Smooth muscle cell (in vitro differentiated cells): ENCODE results near the gene TMEM181. TPM values are rescaled to one million over a fixed set of nuclear protein-coding genes. Genes with fewer than 3 reads are reported as not detected.
A peak's percentile ranks its signal among the peaks of the same experiment; 100 is the strongest.

Experiments used
- DNase-seq: peaks from one replicate; lab custom pipeline; 2025; ENCODE audit not compliant: unreplicated experiment; lab: John Stamatoyannopoulos, UW
- H2AFZ ChIP-seq: fragments of 200-600 bp; sonication (generic); 2 replicates; pipeline ENCODE4 v1.6.0; 2016; ENCODE audit warnings: antibody characterized with exemption, low read depth, mild to moderate bottlenecking
- H3F3A ChIP-seq: fragments of 200-600 bp; sonication (generic); 2 replicates; pipeline ENCODE4 v1.6.0; 2017; ENCODE audit warnings: antibody characterized with exemption, low read depth
- H3K27ac ChIP-seq: fragments of 200-600 bp; sonication (generic); 2 replicates; pipeline ENCODE4 v1.5.1; 2016; ENCODE audit warnings: low read depth, mild to moderate bottlenecking
- H3K27me3 ChIP-seq: fragments of 200-600 bp; sonication (generic); 2 replicates; pipeline ENCODE4 v1.6.1; 2016; ENCODE audit warnings: low read depth, mild to moderate bottlenecking
- H3K36me3 ChIP-seq: fragments of 200-600 bp; sonication (generic); 2 replicates; pipeline ENCODE4 v1.5.1; 2016; ENCODE audit warnings: low read depth
- H3K4me1 ChIP-seq: fragments of 200-600 bp; sonication (generic); 2 replicates; pipeline ENCODE4 v1.5.1; 2016; ENCODE audit warnings: low read depth
- H3K4me2 ChIP-seq: fragments of 200-600 bp; sonication (generic); 2 replicates; pipeline ENCODE4 v1.6.0; 2016; ENCODE audit warnings: mild to moderate bottlenecking
- H3K4me3 ChIP-seq: fragments of 200-600 bp; sonication (generic); 2 replicates; pipeline ENCODE4 v1.5.1; 2016; ENCODE audit warnings: mild to moderate bottlenecking
- H3K79me2 ChIP-seq: fragments of 200-600 bp; sonication (generic); 2 replicates; pipeline ENCODE4 v1.6.0; 2016; ENCODE audit warnings: low read depth, mild to moderate bottlenecking
- H3K9ac ChIP-seq: fragments of 200-600 bp; sonication (generic); 2 replicates; pipeline ENCODE4 v1.6.0; 2016; ENCODE audit warnings: low read depth
- H3K9me3 ChIP-seq: fragments of 200-600 bp; sonication (generic); replicated peaks from 2 replicates; pipeline ENCODE4 v1.5.1; 2016; ENCODE audit warnings: low read depth
- H4K20me1 ChIP-seq: fragments of 200-600 bp; sonication (generic); 2 replicates; pipeline ENCODE4 v1.6.0; 2016; ENCODE audit warnings: low read depth
- WGBS: methylation state at CpG from one replicate; pipeline ENCODE4 v1.1.7; 2016; ENCODE audit warnings: low lambda C conversion rate; 5-methylcytosine and 5-hydroxymethylcytosine counted together
- polyA plus RNA-seq: library from polyadenylated mRNA; unstranded; fragments of >200 nt; fragmentation: Nextera tagmentation; extraction: Ambion mirVana; gene quantifications from 2 replicates; pipeline ENCODE4 v1.2.1, GENCODE V29; 2016
- total RNA-seq: library from RNA; depleted of rRNA; stranded (reverse); fragments of >200 nt; gene quantifications from 2 replicates; pipeline ENCODE4 v1.2.3, GENCODE V29; 2014
- TF ChIP-seq, protein P1 (sequence below): fragments of 200-600 bp; sonication (generic); IDR thresholded peaks from 2 replicates; pipeline ENCODE4 v1.5.1; 2017; ENCODE audit warnings: borderline replicate concordance, mild to moderate bottlenecking, antibody characterized with exemption; ENCODE audit not compliant: insufficient read depth, poor library complexity, severe bottlenecking

The TMEM181 gene, protein sequence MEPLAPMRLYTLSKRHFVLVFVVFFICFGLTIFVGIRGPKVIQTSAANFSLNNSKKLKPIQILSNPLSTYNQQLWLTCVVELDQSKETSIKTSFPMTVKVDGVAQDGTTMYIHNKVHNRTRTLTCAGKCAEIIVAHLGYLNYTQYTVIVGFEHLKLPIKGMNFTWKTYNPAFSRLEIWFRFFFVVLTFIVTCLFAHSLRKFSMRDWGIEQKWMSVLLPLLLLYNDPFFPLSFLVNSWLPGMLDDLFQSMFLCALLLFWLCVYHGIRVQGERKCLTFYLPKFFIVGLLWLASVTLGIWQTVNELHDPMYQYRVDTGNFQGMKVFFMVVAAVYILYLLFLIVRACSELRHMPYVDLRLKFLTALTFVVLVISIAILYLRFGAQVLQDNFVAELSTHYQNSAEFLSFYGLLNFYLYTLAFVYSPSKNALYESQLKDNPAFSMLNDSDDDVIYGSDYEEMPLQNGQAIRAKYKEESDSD
- total RNA-seq = 29.0 and 35.0 TPM in 2 replicates
- polyA plus RNA-seq = 15.1 and 15.3 TPM in 2 replicates

DNA sequence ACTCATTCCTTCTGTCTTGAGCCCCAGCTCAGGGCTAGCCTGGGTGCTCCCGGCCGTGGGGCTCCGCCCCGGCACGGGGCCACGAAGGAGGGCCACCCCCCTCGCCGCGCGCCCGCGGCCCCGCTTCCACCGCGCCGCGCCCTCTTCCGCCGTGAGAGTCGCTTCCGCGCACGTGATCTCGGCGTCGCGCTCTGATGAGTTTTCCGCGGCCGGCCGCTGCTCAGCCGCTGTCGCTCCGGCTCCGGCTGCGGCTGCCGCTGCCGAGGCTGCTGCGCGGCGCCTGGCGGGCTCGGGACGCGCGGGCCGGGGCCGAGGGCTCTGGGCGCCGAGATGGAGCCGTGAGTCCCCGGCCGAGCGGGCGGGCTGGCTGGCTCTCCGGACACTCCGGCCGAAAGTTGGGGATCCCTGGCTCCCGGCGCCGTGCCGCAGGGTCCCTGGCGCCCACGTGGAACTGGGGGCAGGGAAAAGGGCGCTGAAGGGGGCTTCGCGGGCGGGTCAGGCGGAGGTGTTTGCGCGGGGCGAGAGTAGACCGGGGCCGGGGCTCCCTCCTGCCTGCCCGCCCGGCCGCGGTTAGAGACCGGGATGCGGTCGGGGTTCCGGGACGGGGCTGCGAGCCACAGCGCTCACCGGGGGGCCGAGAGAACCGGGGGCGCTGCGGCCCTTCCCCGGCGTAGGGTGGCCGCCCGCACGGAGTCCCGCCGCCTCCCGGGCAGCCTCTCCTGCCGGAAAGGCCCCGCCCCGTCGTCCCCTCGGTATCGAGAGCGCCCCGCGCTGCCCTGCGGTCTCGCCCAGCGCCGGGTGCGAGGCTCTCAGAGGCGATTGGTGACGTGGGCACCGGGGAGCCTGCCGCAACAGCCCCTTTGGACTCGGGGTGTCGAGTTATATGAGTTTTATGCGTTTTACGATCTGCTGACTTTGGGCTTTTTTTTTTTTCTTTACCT is at the start of gene TMEM181:
TSS of gene TMEM181 (plus strand) at position 197 of the 941 bp plus-strand sequence. CDS start at position 331, 134 bp downstream.
- H3K4me3 ChIP-seq = peak within 1 kb of the TSS; percentile 91
- H3K27ac ChIP-seq = peak within 1 kb of the TSS; percentile 76
- H2AFZ ChIP-seq = peak within 1 kb of the TSS; percentile 92
- peaks cover 43% of the 10 kb centered on the region for H3K79me2 ChIP-seq
- H3K36me3 ChIP-seq = no peaks in the 10 kb centered on the region
- under 1% methylated on average over 77 of the region's 120 CpGs for WGBS
- no peaks in the 10 kb centered on the region for H3K27me3 ChIP-seq
- TF ChIP-seq, protein P1, sequence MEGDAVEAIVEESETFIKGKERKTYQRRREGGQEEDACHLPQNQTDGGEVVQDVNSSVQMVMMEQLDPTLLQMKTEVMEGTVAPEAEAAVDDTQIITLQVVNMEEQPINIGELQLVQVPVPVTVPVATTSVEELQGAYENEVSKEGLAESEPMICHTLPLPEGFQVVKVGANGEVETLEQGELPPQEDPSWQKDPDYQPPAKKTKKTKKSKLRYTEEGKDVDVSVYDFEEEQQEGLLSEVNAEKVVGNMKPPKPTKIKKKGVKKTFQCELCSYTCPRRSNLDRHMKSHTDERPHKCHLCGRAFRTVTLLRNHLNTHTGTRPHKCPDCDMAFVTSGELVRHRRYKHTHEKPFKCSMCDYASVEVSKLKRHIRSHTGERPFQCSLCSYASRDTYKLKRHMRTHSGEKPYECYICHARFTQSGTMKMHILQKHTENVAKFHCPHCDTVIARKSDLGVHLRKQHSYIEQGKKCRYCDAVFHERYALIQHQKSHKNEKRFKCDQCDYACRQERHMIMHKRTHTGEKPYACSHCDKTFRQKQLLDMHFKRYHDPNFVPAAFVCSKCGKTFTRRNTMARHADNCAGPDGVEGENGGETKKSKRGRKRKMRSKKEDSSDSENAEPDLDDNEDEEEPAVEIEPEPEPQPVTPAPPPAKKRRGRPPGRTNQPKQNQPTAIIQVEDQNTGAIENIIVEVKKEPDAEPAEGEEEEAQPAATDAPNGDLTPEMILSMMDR = no peak
- peaks cover 43% of the 10 kb centered on the region for H4K20me1 ChIP-seq
- H3K9ac ChIP-seq = peak within 1 kb of the TSS; percentile 95
- H3K4me1 ChIP-seq = peaks cover 8% of the 10 kb centered on the region
- DNase-seq = peak; percentile 44
- no peaks in the 10 kb centered on the region for H3F3A ChIP-seq
- H3K9me3 ChIP-seq = no peaks in the 10 kb centered on the region
- peak within 1 kb of the TSS; percentile 98 for H3K4me2 ChIP-seq

DNA sequence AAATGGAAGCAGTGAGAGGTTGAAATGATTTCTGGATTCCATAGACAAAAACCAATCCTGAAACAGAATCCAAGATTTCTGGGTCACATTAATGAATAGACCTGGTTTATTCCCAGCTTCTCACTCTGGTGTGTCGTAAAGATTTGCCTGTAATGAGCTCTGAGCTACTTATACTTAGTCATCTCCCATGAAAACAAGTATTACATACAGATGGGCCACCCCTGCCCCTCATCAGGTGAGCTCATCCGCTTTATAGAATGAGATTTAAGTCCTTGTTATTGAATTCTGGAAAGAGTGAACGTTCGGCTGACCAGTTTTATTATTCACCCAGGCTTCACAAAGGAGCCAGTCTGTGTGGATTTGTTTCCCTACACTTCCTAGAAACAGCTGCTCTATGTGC is 47.1 kb upstream of the TMEM181 start:
- Histone ChIP-seq H3K27ac (no peak overlapping the region), H3F3A (no peaks in the 10 kb centered on the region), H3K4me3 (no peak overlapping the region), H4K20me1 (no peaks in the 10 kb centered on the region), H3K4me2 (no peak overlapping the region), H3K27me3 (no peaks in the 10 kb centered on the region), H3K9ac (no peak overlapping the region), H3K36me3 (no peaks in the 10 kb centered on the region), H3K79me2 (no peaks in the 10 kb centered on the region), H3K9me3 (no peaks in the 10 kb centered on the region), H3K4me1 (no peaks in the 10 kb centered on the region), H2AFZ (no peak overlapping the region)
- TF ChIP-seq, protein P1 = no peak
- 96% methylated on average over 4 of the region's 4 CpGs for WGBS
- no peak for DNase-seq

DNA sequence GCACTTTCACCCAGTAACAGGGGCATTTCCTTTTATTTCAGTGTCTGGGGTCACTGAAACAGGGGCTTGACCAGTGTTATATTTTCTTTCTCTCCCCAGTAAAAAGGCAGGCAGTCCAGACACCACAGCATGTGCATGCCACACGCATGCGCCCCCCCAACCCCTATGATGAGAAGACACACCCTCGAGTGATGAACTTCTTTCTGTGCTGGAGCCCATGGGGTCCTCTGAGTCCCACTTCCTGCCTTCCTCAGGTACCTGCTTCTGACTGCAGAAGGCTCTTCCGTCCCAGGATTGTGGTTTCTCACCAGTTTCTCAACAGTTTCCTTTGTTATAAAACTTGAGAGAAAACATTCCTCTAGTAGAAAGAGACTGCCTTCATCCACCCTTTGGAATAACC is 45.7 kb upstream of the TMEM181 start:
- H3K36me3 ChIP-seq = no peaks in the 10 kb centered on the region
- no peak for DNase-seq
- H3K4me1 ChIP-seq = peaks cover 6% of the 10 kb centered on the region
- H3K9me3 ChIP-seq = no peaks in the 10 kb centered on the region
- no peak overlapping the region for H3K4me3 ChIP-seq
- H3K9ac ChIP-seq = no peak overlapping the region
- no peaks in the 10 kb centered on the region for H4K20me1 ChIP-seq
- H2AFZ ChIP-seq = no peak overlapping the region
- TF ChIP-seq, protein P1 = no peak
- no peak overlapping the region for H3K4me2 ChIP-seq
- H3K27me3 ChIP-seq = no peaks in the 10 kb centered on the region
- no peak overlapping the region for H3K27ac ChIP-seq
- no peaks in the 10 kb centered on the region for H3K79me2 ChIP-seq
- 94% methylated on average over 4 of the region's 4 CpGs for WGBS
- H3F3A ChIP-seq = no peaks in the 10 kb centered on the region
